Neural cell (in vitro differentiated cells): ENCODE measurements around the gene DAGLA. TPM values are rescaled to one million over a fixed set of nuclear protein-coding genes. Genes with fewer than 3 reads are reported as not detected.

Experiments
- H2AFZ ChIP-seq: fragments of 200-600, 300-800 bp; sonication (generic), shearing (Covaris generic); 2 replicates; pipeline ENCODE4 v1.6.0; 2014; ENCODE audit warnings: low read depth, mild to moderate bottlenecking, antibody characterized with exemption, low read length, moderate library complexity
- H3F3A ChIP-seq: fragments of 200-600 bp; shearing (Covaris generic); 2 replicates; pipeline ENCODE4 v1.6.1; 2016; ENCODE audit warnings: mild to moderate bottlenecking, moderate library complexity, mixed read lengths, antibody characterized with exemption, low read length; ENCODE audit not compliant: insufficient read depth, poor library complexity, severe bottlenecking
- H3K27ac ChIP-seq: fragments of 200-600, 300-800 bp; sonication (generic), shearing (Covaris generic); 2 replicates; pipeline ENCODE4 v1.5.1; 2014; ENCODE audit warnings: mild to moderate bottlenecking, low read length, moderate library complexity
- H3K27me3 ChIP-seq: fragments of 300-800, 200-600 bp; sonication (generic), shearing (Covaris generic); 2 replicates; pipeline ENCODE4 v1.6.0; 2014; ENCODE audit warnings: mild to moderate bottlenecking, low read depth, low read length, moderate library complexity; ENCODE audit not compliant: insufficient read depth
- H3K36me3 ChIP-seq: fragments of 300-800, 200-600 bp; sonication (generic), shearing (Covaris generic); 2 replicates; pipeline ENCODE4 v1.5.1; 2014; ENCODE audit warnings: mild to moderate bottlenecking, antibody characterized with exemption, low read length, moderate library complexity; ENCODE audit not compliant: insufficient read depth
- H3K4me2 ChIP-seq: fragments of 300-800, 200-600 bp; sonication (generic), shearing (Covaris generic); 2 replicates; pipeline ENCODE4 v1.6.0; 2014; ENCODE audit warnings: mild to moderate bottlenecking, low read length
- H3K4me3 ChIP-seq: fragments of 300-800, 200-600 bp; sonication (generic), shearing (Covaris generic); 2 replicates; pipeline ENCODE4 v1.5.1; 2014; ENCODE audit warnings: mild to moderate bottlenecking, low read length, moderate library complexity
- H3K79me2 ChIP-seq: fragments of 200-600 bp; shearing (Covaris generic); replicated peaks from 2 replicates; pipeline ENCODE4 v1.6.0; 2014; ENCODE audit warnings: mild to moderate bottlenecking, low read length, moderate library complexity; ENCODE audit not compliant: insufficient read depth
- H3K9ac ChIP-seq: fragments of 300-800, 200-600 bp; sonication (generic), shearing (Covaris generic); 2 replicates; pipeline ENCODE4 v1.6.1; 2016; ENCODE audit warnings: mild to moderate bottlenecking, low read length, mixed read lengths
- H3K9me2 ChIP-seq: fragments of 200-600 bp; shearing (Covaris generic); 2 replicates; pipeline ENCODE4 v1.6.1; 2016; ENCODE audit warnings: mild to moderate bottlenecking, low read length, mixed read lengths; ENCODE audit not compliant: insufficient read depth
- H3K9me3 ChIP-seq: fragments of 200-600, 300-800 bp; sonication (generic), shearing (Covaris generic); 2 replicates; pipeline ENCODE4 v1.6.1; 2016; ENCODE audit warnings: mild to moderate bottlenecking, mixed run types, low read length, moderate library complexity, mixed read lengths
- H4K20me1 ChIP-seq: fragments of 200-600 bp; shearing (Covaris generic); 2 replicates; pipeline ENCODE4 v1.6.1; 2016; ENCODE audit warnings: mild to moderate bottlenecking, mixed run types; ENCODE audit not compliant: insufficient read depth
- EP300 ChIP-seq: fragments of 450-650 bp; conservative IDR thresholded peaks from 2 replicates; pipeline ENCODE4 v1.6.1; 2014; ENCODE audit warnings: antibody characterized with exemption, mild to moderate bottlenecking, moderate library complexity; ENCODE audit not compliant: poor library complexity, severe bottlenecking
- EZH2 ChIP-seq: fragments of 200-600, 300-800 bp; shearing (Covaris generic), sonication (generic); IDR thresholded peaks from 2 replicates; pipeline ENCODE4 v1.6.1; 2014; ENCODE audit warnings: antibody characterized with exemption, low read length, borderline replicate concordance, mild to moderate bottlenecking; ENCODE audit not compliant: insufficient read depth, poor library complexity, severe bottlenecking
- MXI1 ChIP-seq: fragments of 450-650 bp; conservative IDR thresholded peaks from 2 replicates; pipeline ENCODE4 v1.6.1; 2014; ENCODE audit warnings: antibody characterized with exemption, mild to moderate bottlenecking; ENCODE audit not compliant: poor library complexity, severe bottlenecking
- POLR2AphosphoS5 ChIP-seq: IDR thresholded peaks from 2 replicates; pipeline ENCODE4 v1.6.1; 2012
- RAD21 ChIP-seq: fragments of 450-650 bp; conservative IDR thresholded peaks from 2 replicates; pipeline ENCODE4 v1.6.1; 2014; ENCODE audit warnings: antibody characterized with exemption, mild to moderate bottlenecking, moderate library complexity
- SMC3 ChIP-seq: fragments of 450-650 bp; conservative IDR thresholded peaks from 2 replicates; pipeline ENCODE4 v1.6.1; 2014; ENCODE audit warnings: antibody characterized with exemption, mild to moderate bottlenecking, moderate library complexity; ENCODE audit not compliant: poor library complexity
- TAF1 ChIP-seq: IDR thresholded peaks from 2 replicates; pipeline ENCODE4 v1.6.1; 2012; ENCODE audit warnings: low read depth
- polyA plus RNA-seq: library from polyadenylated mRNA; depleted of rRNA; stranded (reverse); fragments of >200 nt; gene quantifications from 2 replicates; pipeline ENCODE4 v1.2.3, GENCODE V29; 2014
- TF ChIP-seq, protein P1 (sequence below): fragments of 450-650 bp; IDR thresholded peaks from 2 replicates; pipeline ENCODE4 v1.5.1; 2014; ENCODE audit warnings: antibody characterized with exemption, mild to moderate bottlenecking, moderate library complexity; ENCODE audit not compliant: poor library complexity, severe bottlenecking
- TF ChIP-seq, protein P2 (sequence below): IDR thresholded peaks from 2 replicates; pipeline ENCODE4 v1.6.1; 2012; ENCODE audit warnings: borderline replicate concordance

DAGLA gene
- polyA plus RNA-seq, 1 donor from 2014 or later = 4.5 TPM

DNA sequence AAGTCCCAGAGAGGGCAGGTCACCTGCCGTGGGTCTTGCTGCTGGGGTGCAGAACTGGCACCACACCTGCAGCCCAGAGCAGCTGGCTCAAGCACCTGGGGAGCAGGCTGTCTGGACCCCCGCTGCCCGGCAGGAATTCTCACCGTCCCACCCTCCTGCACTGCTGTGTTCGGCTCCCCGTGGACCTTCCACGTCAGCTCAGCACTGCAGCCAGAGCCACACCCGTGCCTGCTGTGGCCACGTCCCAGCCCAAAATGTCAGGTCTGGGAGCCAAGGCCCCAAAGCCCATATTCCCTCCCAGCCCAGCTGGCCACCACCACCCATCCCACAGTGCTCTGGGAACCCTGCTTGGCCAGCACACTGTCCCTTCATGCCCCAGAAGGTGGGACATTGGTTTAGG lies 44.2 kb downstream of the DAGLA start:
- H3K36me3 ChIP-seq = no peaks in the 10 kb centered on the region

DNA sequence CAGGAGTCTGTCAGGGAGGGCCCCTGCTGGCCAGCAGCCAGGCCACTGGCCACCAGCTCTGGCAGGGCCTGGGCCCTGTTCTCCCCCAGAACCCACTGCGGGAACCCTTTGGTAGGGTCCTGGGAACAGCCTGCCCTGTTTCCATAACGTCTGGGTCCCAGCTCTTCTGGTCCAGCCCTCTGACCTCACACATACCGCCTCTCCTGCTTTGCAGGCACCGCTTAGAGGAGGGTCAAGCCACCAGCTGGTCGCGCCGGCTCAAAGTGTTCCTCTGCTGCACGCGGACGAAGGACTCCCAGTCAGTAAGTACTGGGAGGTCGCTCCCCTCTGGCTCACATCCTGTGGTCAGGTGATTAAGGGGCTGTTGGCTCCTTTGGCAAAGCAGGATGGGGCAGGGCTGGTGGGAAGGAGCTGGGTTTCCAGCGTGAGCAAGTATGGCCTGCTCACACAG lies 45.6 kb downstream of the DAGLA start:
- H3K36me3 ChIP-seq = no peaks in the 10 kb centered on the region
- no peaks in the 10 kb centered on the region for H3K79me2 ChIP-seq
- H3K9me3 ChIP-seq = no peaks in the 10 kb centered on the region
- TF ChIP-seq, protein P1, sequence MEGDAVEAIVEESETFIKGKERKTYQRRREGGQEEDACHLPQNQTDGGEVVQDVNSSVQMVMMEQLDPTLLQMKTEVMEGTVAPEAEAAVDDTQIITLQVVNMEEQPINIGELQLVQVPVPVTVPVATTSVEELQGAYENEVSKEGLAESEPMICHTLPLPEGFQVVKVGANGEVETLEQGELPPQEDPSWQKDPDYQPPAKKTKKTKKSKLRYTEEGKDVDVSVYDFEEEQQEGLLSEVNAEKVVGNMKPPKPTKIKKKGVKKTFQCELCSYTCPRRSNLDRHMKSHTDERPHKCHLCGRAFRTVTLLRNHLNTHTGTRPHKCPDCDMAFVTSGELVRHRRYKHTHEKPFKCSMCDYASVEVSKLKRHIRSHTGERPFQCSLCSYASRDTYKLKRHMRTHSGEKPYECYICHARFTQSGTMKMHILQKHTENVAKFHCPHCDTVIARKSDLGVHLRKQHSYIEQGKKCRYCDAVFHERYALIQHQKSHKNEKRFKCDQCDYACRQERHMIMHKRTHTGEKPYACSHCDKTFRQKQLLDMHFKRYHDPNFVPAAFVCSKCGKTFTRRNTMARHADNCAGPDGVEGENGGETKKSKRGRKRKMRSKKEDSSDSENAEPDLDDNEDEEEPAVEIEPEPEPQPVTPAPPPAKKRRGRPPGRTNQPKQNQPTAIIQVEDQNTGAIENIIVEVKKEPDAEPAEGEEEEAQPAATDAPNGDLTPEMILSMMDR = no peak
- no peak for TF ChIP-seq EP300
- no peak overlapping the region for H3K4me2 ChIP-seq
- H4K20me1 ChIP-seq = no peaks in the 10 kb centered on the region
- H3K9me2 ChIP-seq = no peaks in the 10 kb centered on the region
- no peak overlapping the region for H3K9ac ChIP-seq
- no peaks in the 10 kb centered on the region for H3K27me3 ChIP-seq
- no peak overlapping the region for H3K4me3 ChIP-seq
- no peak overlapping the region for H2AFZ ChIP-seq
- H3K27ac ChIP-seq = no peak overlapping the region
- no peaks in the 10 kb centered on the region for H3F3A ChIP-seq

More for the DNA sequence above, 44.2 kb downstream of the DAGLA start:
- H3K9me3 ChIP-seq = no peaks in the 10 kb centered on the region
- H3K4me2 ChIP-seq = no peak overlapping the region
- H3K27ac ChIP-seq = no peak overlapping the region
- H2AFZ ChIP-seq = no peak overlapping the region
- H3K4me3 ChIP-seq = no peak overlapping the region
- H4K20me1 ChIP-seq = no peaks in the 10 kb centered on the region
- H3K9ac ChIP-seq = no peak overlapping the region
- H3F3A ChIP-seq = no peaks in the 10 kb centered on the region
- H3K27me3 ChIP-seq = no peaks in the 10 kb centered on the region
- no peaks in the 10 kb centered on the region for H3K9me2 ChIP-seq
- no peak for TF ChIP-seq MXI1
- no peak for TF ChIP-seq EP300
- TF ChIP-seq RAD21 = no peak
- no peak for TF ChIP-seq EZH2
- H3K79me2 ChIP-seq = no peaks in the 10 kb centered on the region

DNA sequence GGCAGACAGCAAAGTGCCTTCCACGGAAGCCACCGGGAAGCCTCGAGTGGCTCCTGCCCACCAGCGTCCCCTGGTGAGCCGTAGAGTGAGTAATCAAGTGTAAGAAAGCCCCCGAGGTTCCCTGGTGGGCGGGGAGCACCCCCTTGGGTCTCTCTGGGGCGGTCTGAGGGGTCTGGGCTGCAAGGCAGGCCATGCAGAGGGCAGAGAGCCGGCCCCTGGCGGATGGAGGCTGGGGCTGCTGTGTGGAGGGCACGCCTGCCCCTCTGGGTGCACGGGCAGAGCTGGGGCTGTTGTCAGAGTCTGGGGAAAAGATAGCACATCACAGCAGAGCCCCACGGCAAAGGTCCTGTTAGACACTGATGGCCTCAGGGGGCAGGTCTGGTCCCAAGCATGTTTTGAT lies 46.6 kb downstream of the DAGLA start:
- Histone ChIP-seq H3K9ac (no peak overlapping the region), H3K27ac (no peak overlapping the region), H3F3A (no peaks in the 10 kb centered on the region), H3K27me3 (no peaks in the 10 kb centered on the region), H3K9me3 (no peaks in the 10 kb centered on the region), H3K9me2 (no peaks in the 10 kb centered on the region), H3K36me3 (no peaks in the 10 kb centered on the region), H2AFZ (no peak overlapping the region), H3K4me3 (no peak overlapping the region), H3K4me2 (no peak overlapping the region), H4K20me1 (no peaks in the 10 kb centered on the region), H3K79me2 (no peaks in the 10 kb centered on the region)
- no peak for TF ChIP-seq EP300
- TF ChIP-seq POLR2AphosphoS5 = no peak
- no peak for TF ChIP-seq EZH2
- TF ChIP-seq MXI1 = no peak
- no peak for TF ChIP-seq TAF1
- no peak for TF ChIP-seq SMC3
- TF ChIP-seq RAD21 = no peak
- TF ChIP-seq, protein P1 = no peak
- TF ChIP-seq, protein P2, sequence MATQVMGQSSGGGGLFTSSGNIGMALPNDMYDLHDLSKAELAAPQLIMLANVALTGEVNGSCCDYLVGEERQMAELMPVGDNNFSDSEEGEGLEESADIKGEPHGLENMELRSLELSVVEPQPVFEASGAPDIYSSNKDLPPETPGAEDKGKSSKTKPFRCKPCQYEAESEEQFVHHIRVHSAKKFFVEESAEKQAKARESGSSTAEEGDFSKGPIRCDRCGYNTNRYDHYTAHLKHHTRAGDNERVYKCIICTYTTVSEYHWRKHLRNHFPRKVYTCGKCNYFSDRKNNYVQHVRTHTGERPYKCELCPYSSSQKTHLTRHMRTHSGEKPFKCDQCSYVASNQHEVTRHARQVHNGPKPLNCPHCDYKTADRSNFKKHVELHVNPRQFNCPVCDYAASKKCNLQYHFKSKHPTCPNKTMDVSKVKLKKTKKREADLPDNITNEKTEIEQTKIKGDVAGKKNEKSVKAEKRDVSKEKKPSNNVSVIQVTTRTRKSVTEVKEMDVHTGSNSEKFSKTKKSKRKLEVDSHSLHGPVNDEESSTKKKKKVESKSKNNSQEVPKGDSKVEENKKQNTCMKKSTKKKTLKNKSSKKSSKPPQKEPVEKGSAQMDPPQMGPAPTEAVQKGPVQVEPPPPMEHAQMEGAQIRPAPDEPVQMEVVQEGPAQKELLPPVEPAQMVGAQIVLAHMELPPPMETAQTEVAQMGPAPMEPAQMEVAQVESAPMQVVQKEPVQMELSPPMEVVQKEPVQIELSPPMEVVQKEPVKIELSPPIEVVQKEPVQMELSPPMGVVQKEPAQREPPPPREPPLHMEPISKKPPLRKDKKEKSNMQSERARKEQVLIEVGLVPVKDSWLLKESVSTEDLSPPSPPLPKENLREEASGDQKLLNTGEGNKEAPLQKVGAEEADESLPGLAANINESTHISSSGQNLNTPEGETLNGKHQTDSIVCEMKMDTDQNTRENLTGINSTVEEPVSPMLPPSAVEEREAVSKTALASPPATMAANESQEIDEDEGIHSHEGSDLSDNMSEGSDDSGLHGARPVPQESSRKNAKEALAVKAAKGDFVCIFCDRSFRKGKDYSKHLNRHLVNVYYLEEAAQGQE = no peak
